HG02763 (cell line): Measurements from ENCODE around the gene TFAP2D.

Source experiments
- ATAC-seq: cut with Tn5 transposase; IDR thresholded peaks from one replicate; pipeline ENCODE4 v1.9.1; 2021; ENCODE audit warnings: mild to moderate bottlenecking, moderate library complexity; ENCODE audit not compliant: unreplicated experiment

Gene TFAP2D

DNA sequence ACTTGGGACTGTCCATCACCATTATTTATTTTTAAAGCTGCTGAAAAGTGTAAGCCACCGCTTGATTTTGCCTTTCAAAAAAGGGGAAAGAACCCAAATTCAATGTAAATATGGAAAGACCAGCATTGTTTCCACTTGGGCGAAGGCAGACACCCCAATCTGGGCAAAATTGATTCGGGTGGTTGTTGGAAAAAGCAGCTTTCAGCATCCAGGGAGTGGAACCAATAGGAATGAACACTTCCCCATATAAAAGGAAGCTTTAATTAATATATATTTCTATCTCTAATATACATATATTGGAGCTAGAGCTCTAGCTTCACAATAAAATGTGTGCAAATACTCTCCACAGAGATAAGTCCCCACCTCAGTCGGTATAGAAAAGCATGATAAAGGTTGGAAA lies at the start of gene TFAP2D:
Gene TFAP2D, plus strand, starts transcription at position 301 of the 400 bp plus-strand sequence. CDS start 530 bp downstream, outside the sequence.
- no peak for ATAC-seq

DNA sequence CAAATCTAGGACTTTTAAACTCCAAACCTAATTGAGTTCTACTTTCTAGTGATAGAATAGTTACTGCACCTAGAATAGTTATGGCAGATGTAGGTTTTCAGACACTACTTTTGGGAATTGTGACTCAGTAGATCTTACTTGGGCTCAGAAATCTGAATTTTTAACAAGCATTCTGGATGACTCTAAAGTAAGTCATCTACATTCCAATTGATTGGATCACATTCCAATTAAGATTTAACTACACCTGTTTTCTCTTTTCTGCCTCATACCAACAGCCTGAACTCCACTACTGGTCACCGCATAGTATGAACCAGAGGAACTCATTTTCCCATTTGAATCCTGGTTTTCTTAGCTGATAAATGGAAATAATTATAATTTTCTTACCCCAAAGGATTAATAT lies 49.5 kb upstream of the TFAP2D start:
- ATAC-seq = no peak

- no peak for ATAC-seq
These were observed 47.2 kb upstream of the TFAP2D start for GRCh38 chr6:50666089-50666488.

DNA sequence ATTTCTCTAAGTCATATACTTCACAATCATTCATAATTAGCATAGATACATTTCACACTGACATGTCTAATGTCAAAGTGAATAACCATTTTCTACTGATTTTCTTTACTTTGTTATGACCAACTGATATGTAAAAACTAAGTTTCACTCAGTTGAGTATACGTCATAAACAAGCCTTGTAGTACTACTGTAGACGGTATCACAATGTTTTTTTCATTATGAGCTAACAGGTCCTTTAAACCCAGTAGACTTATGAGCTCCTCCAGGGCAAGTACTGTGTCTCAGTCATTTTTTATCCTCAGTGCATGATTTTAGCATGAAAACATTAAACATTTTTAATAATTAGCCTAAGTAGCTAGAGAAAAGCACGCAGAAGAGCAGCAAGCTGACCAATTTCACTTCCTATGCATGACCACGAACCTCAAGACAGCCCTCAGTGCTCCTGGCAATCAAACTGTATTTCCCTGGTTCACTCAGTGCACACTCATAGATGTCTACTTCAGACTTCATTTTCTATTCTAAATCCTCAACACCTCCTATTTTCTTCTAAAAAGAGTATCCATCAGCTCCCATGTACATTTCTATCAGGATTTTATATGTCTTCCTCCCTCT lies 32.0 kb upstream of the TFAP2D start:
- peak; percentile 85 for ATAC-seq

GRCh38 chr6:50689210-50689609 lies 24.1 kb upstream of the TFAP2D start:
- no peak for ATAC-seq

- ATAC-seq = no peak
These were observed 21.4 kb upstream of the TFAP2D start for GRCh38 chr6:50691814-50692495.

- no peak for ATAC-seq
These were observed 14.8 kb upstream of the TFAP2D start for GRCh38 chr6:50698546-50698945.

GRCh38 chr6:50699051-50699775 lies 14.1 kb upstream of the TFAP2D start:
- ATAC-seq = no peak

DNA sequence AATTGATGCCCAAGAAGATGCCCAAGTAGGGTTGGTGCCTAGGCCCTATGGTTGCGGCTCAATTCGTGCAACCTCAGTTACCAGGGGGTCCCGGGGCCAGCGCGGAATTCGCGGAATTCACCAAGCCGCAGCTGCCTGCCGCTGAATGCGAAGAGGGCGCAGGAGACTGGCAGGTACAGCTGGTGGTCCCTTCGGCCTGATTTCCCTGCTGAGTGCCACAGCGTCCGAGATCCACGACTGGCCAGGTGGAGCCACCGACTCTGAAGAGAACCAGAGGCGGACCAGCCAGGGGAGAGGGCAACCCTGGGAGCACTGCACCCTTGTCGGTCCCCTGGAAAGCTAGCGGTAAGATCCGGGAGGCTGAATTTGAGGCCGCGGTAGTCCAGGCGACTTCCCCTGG lies 6.8 kb upstream of the TFAP2D start:
- no peak for ATAC-seq

- ATAC-seq = no peak
These were observed 6.1 kb upstream of the TFAP2D start for GRCh38 chr6:50707191-50707590.

DNA sequence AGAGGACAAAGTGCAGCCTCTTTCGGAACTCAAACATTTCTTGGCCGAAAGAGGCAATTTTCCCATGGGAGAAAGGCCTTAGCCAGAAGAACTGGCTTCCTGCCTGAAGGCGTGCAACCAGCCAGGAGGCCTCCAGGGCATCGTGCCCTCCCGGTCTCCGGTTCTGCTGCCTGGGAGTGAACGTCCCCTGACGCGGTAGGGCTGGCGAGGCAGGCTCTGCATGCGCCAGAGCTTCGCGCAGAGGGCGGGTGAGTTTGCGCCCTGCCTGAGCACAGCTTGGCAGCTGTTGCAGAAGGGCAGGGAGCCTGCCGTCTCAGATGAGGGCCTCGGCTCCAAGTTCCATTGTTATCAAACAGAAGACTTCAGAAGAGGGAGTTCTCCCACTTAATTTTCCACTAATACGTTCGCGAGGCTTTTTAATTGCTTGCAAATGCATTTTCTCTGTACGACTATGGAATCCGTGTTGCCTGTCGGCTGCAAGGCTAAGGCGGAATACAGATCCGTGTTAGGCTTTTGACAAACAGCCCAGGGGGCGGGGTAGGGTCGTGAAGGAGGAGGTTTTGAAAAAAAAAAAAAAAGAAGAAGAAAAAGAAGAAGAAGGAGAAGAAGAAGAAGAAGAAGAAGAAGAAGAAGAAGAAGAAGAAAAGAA lies 5.5 kb upstream of the TFAP2D start:
- ATAC-seq = no peak

GRCh38 chr6:50708664-50709365 lies 4.5 kb upstream of the TFAP2D start:
- no peak for ATAC-seq

DNA sequence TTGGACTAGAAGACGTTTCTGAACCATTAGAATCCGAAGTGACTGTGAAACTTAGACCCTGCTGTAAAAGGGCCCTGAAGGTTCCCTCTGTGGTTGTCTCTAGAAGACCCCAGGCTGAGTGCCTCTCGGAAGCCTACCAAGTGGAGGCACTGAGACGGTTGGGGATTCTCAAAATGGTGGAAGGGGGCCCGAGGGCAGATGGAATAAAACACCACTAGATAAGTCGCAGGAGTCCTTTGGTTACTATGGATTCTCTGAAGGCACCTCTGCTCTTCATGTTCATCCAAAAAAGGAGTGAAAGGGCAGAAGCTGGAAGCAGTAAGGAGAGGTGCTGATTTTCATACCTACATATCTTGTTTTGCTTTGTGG lies 4.0 kb upstream of the TFAP2D start:
- no peak for ATAC-seq

- ATAC-seq = no peak
These were observed 1.6 kb upstream of the TFAP2D start for GRCh38 chr6:50711686-50712085.

DNA sequence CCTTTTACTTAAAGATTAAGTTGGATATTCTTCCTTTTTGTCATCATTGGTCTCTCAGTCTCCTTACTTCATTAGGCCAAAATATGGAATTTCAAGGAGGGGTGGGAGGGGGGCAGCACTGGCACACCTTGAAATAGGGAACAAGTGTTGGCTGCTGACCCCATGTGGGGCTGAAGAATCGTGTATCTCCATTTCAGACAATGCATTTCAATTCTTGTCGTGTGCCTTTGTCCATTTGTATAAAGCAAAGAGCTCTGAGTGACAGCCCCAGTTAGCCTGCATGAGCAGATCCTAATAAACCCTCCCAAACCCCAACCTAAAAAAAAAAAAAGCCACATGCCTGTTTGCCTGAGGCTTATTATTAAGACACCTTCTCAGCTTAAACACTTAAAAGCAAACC lies 1.0 kb upstream of the TFAP2D start:
- no peak for ATAC-seq

GRCh38 chr6:50713977-50714486 lies 706 bp downstream of the TFAP2D start:
- no peak for ATAC-seq

DNA sequence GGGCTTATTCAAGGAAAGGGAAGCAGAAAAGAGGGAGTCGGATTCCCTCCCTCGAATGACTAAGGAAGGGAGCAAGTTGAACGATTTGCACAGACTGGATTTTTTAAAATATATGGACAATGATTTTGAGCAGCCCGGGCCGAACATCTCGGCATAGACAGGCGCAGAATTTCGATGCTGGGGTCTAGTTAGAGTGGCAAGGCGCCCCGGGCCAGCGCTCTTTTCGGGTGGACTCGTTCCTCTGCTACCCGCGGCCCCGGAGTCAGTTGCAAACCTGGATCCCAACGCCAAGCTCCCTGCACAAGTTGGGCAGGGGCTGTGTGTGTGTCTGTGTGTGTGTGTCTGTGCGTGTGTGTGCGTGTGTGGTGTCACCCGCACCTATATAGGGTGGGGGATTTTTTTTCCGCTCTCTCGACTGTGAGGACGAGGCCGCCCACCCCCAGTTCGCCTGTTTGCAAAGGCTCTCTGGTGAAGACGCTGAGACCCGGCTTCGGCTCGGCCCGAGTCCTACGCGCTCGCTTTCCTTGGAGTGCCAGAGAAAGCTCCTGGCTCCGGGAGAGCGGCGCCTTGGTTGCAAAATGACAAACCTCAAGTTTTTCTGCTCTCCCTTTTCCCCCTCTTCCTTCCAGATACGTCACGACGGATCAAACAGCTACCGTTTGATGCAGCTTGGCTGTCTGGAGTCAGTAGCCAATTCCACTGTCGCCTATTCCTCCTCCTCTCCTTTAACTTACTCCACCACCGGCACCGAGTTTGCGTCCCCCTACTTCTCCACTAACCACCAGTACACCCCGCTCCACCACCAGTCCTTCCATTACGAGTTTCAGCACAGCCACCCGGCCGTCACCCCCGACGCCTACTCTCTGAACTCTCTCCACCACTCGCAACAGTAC lies 1.4 kb downstream of the TFAP2D start:
- no peak for ATAC-seq

GRCh38 chr6:50716899-50717509 lies 3.7 kb downstream of the TFAP2D start:
- ATAC-seq = no peak

GRCh38 chr6:50717734-50718457 lies 4.6 kb downstream of the TFAP2D start:
- ATAC-seq = no peak
